Motor neuron (in vitro differentiated cells): ENCODE results near the gene ZNF337. TPM values are rescaled to one million over a fixed set of nuclear protein-coding genes. Genes with fewer than 3 reads are reported as not detected.
A peak's percentile ranks its signal among the peaks of the same experiment; 100 is the strongest.
"Not testable (repeated sequence)": the region's sequence is repeated elsewhere in the genome, so short reads cannot be mapped to it uniquely, and the experiment has no call there.

ENCODE experiments used
- ATAC-seq, 8 experiments: fragments of 200-7000 bp; cut with Tn5 transposase; replicated peaks in 6 of 8; 2 replicates each; pipeline ENCODE4 v1.8.0; 2021; ENCODE audit warnings: mild to moderate bottlenecking in 8 of 8, moderate library complexity in 8 of 8
- H3K27ac ChIP-seq, 2 donors: fragments of 250-450 bp; sonication (Bioruptor Pico); 2 replicates each; pipeline ENCODE4 v1.9.0; 2021; ENCODE audit warnings: antibody characterized with exemption in 2 of 2, mild to moderate bottlenecking in 2 of 2, moderate library complexity in 1 of 2
- H3K4me1 ChIP-seq, 2 donors: fragments of 250-450 bp; sonication (Bioruptor Pico); replicated peaks in 1 of 2; 2 replicates each; pipeline ENCODE4 v1.6.1; 2021; ENCODE audit warnings: antibody characterized with exemption in 2 of 2, mild to moderate bottlenecking in 2 of 2, moderate library complexity in 1 of 2
- H3K4me3 ChIP-seq, 5 donors: fragments of 250-450 bp; sonication (Bioruptor Pico); 2 replicates each; pipeline ENCODE4 v1.9.0; 2021; ENCODE audit warnings: antibody characterized with exemption in 5 of 5, mild to moderate bottlenecking in 5 of 5, moderate library complexity in 4 of 5
- WGBS, 10 experiments: fragments of 450-650 bp; shearing (Covaris generic); methylation state at CpG; one replicate each; pipeline ENCODE4 v1.0.0; 2022; 5-methylcytosine and 5-hydroxymethylcytosine counted together
- in situ Hi-C, 9 experiments: fragments of 400-800 bp; cut with MboI; loops; one replicate each; pipeline ENCODE4 v1.15.0; 2021; ENCODE audit warnings: low sequenced_read_pairs in 9 of 9, low pct_unique_long_range_greater_than_20kb in 2 of 9; ENCODE audit not compliant: unreplicated experiment in 9 of 9
- total RNA-seq, 8 experiments: library from RNA; unstranded; fragments of 300-600 nt; gene quantifications; 2 replicates each; pipeline versions ENCODE4 v1.2.3 to v1.2.4, GENCODE V29; 2022

Gene ZNF337
- total RNA-seq, 8 experiments from 2014 or later, result 10.0 to 25.0 (median 15.3) TPM

DNA sequence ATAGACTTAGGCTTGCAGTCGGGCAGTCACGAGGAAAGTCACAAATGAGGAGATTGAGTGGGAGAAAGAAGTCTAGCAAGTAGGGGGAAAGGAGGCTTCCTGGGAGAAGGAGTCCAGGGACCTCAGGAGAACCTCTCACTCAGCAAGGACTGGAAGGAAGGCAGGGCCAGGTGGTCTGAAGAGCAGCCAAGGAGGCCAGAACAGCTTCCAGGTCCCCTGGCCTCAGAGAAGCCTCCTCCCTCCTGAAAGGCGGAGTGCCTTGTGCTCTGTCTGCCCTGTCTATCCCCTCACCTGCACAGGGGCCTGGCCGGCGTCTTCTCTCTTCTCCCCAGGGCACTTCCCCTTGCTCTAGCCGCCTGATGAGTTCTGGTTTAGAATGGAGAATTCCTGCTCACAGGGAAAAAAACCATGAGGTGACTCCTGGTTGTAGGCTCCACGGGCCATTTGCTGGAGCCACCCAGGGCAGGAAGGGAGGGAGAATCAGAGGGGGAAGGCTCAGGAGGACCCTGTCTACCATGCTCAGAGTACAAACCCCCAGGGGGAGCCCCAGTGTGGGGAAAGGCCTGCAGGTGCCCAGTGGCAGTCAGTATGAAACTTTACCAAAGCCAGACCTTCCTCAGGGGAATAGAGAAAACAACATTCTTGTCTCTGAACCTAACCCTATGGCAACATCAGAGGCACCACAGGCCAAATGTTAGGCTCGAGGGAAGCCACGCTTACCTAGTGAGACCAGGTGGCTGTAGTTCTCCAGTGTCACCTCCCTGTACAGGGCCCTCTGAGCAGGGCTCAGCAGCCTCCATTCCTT is 11.2 kb downstream of the ZNF337 start:
- 90 to 100% (median 95%) methylated on average over 2 to 4 of the region's 9 CpGs for WGBS, 10 experiments
- ATAC-seq, result peak in 1 of 8 experiments; percentile 57
- H3K4me1 ChIP-seq, result no peaks in the 10 kb centered on the region
- H3K4me3 ChIP-seq, result no peak overlapping the region
- in situ Hi-C loops, result loop anchor here in 1 of 9 experiments (25.0 kb wide), 1 partner anchor 177 kb away; no protein-coding TSS in a partner anchor
- no peak overlapping the region for H3K27ac ChIP-seq

DNA sequence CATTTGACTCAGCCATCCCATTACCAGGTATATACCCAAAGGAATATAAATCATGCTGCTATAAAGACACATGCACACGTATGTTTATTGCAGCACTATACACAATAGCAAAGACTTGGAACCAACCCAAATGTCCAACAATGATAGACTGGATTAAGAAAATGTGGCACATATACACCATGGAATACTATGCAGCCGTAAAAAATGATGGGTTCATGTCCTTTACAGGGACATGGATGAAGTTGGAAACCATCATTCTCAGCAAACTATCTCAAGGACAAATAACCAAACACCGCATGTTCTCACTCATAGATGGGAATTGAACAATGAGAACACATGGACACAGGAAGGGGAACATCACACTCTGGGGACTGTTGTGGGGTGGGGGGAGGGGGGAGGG is 12.8 kb downstream of the ZNF337 start:
- not testable (repeated sequence) for H3K4me3 ChIP-seq, ATAC-seq, H3K27ac ChIP-seq, H3K4me1 ChIP-seq
- in situ Hi-C loops, result loop anchor here in 1 of 9 experiments (25.0 kb wide), 1 partner anchor 178 kb away; no protein-coding TSS in a partner anchor
- WGBS, 10 experiments, result 100% methylated on average over 1 of the region's 3 CpGs; no CpG with 5 or more reads in 9 of the 10 experiments

DNA sequence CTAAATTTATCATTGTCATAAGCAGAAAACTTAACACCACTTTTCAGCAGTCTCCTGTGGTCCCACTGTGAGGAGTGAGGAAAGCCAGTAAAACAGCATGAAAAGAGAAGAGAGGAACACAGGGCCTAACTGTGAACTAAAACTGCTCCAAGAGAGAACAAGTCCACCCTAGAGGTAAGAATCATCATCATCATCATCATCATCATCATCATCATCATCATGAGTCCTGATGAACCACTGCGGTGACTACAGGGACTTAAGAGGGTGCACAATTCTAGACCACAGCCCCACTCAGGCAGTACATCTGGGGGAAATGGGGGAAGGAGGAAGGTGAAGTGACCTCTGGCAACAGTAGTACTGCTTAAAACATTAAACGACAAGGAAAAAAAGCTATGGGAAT is 13.6 kb downstream of the ZNF337 start:
- Histone ChIP-seq H3K4me3 (no peak overlapping the region), H3K27ac (no peak overlapping the region), H3K4me1 (no peaks in the 10 kb centered on the region)
- no peak for ATAC-seq
- WGBS, 10 experiments, result 83 to 100% (median 100%) methylated on average over 1 to 2 of the region's 2 CpGs; no CpG with 5 or more reads in 2 of the 10 experiments
- in situ Hi-C loops, result loop anchor here in 1 of 9 experiments (25.0 kb wide), 1 partner anchor 179 kb away; no protein-coding TSS in a partner anchor

DNA sequence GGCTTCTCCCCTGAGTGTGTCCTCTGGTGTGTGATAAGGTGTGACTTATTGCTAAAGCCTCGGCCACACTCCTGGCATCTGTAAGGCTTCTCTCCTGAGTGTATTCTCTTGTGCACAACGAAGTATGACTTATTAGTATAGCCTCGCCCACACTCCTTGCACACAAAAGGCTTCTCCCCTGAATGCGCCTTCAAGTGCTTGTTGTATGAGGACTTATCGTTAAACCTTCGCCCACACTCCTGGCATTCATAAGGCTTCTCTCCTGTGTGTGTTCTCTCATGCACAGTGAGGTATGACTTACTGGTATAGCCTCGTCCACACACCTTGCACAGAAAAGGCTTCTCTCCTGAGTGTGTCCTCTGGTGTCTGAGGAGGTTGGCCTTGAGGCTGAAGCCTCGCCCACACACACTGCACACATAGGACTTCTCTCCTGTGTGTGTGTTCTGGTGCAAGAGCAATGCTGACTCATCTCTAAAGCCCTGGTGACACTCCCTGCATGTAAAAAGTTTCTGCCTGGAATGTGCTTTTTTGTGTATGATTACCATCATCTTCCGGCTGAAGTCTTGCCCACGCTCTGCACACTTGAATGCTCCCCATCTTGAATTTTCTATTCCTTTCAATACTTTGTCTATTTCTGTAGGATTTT is 20.4 kb downstream of the ZNF337 start:
- no peak overlapping the region for H3K27ac ChIP-seq
- H3K4me3 ChIP-seq, result no peak overlapping the region
- peak in 4 of 8 experiments; percentile 24 to 96 (median 60) for ATAC-seq
- in situ Hi-C loops, result loop anchor here in 1 of 9 experiments (25.0 kb wide), 1 partner anchor 186 kb away; no protein-coding TSS in a partner anchor
- 77 to 100% (median 94%) methylated on average over 1 to 7 of the region's 10 CpGs; no CpG with 5 or more reads in 3 of the 10 experiments for WGBS, 10 experiments
- no peaks in the 10 kb centered on the region for H3K4me1 ChIP-seq

DNA sequence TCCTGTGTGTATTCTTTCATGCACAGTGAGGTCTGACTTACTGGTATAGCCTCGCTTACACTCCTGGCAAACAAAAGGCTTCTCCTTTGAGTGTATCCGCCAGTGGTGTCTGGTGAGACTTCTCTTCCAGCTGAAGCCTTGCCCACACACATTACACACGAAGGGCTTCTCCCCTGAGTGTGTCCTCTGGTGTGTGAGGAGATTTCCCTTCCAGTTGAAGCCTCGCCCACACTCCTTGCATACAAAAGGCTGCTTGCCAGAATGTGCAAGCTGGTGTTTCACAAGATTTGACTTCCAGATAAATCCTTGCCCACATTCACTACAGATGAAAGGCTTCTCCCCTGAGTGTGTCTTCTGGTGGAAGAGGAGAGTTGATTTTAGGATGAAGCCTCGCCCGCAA is 21.5 kb downstream of the ZNF337 start:
- Histone ChIP-seq H3K4me1 (no peaks in the 10 kb centered on the region), H3K4me3 (no peak overlapping the region), H3K27ac (no peak overlapping the region)
- peak in 2 of 8 experiments; percentile 30 to 31 for ATAC-seq
- WGBS, 10 experiments, result 96 to 100% (median 100%) methylated on average over 1 to 4 of the region's 6 CpGs; no CpG with 5 or more reads in 3 of the 10 experiments
- in situ Hi-C loops, result loop anchor here in 1 of 9 experiments (25.0 kb wide), 1 partner anchor 187 kb away; no protein-coding TSS in a partner anchor

DNA sequence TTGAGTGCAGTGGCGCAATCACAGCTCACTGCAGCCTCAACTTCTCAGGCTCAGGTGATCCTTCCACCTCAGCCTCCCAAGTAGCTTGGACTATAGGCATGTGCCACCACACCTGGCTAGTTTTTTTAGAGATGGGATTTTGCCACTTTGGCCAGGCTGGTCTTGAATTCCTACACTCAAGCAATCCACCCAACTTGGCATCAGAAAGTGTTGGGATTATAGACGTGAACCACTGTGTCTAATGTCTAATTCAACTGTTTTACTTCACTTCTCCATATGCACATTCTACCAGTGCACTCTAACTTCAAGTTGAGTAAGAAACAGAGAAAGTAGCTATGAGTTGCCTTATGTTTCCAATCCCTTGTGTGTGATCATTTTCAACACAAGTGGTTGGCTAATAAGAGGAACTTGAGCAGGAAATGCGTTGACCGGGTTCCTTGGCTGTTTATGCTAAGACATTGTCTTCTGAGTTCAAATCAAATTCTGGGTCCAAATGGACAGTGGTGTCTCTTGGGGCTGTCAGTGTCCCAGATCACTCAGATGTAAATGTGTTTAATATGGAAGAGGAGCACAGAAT is 23.9 kb downstream of the ZNF337 start:
- in situ Hi-C loops, result no loop called here
- H3K4me3 ChIP-seq, result no peak overlapping the region
- WGBS, 10 experiments, result 89 to 100% (median 98%) methylated on average over 1 to 4 of the region's 4 CpGs
- ATAC-seq, result no peak
- no peak overlapping the region for H3K27ac ChIP-seq
- no peaks in the 10 kb centered on the region for H3K4me1 ChIP-seq

DNA sequence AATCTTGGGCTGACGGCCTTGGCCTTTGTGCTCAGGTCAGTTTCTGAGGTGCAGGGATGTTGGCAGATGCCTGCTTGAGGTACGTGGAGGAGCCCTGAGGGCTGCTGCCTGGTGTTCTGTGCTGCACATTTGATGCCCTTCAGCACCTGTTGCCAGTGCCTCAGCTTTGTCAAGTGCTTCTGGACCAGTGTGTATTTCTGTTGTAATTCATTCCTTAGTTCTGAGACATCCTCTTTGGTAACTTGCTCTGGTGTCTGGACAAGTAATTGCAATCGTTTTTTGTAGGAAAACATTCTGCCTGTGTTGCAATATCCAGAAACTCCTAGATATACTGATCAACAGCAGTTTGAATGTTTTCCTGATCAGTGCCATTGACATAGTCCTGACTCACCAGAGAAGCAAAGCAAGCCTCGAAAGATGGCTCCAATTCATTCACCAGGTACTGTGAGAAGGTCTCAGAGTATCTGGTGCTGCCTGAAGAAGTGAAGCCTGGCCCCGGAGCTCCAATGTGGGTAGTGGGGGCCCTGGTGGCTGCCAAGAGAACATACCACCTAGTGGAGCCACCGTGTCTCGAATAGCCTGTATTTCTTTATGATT is 26.7 kb downstream of the ZNF337 start:
- Histone ChIP-seq H3K27ac (no peak overlapping the region), H3K4me3 (no peak overlapping the region), H3K4me1 (no peaks in the 10 kb centered on the region)
- ATAC-seq, result peak in 1 of 8 experiments; percentile 65
- in situ Hi-C loops, result no loop called here
- WGBS, 10 experiments, result 51 to 93% (median 81%) methylated on average over 1 to 6 of the region's 7 CpGs; no CpG with 5 or more reads in 1 of the 10 experiments

DNA sequence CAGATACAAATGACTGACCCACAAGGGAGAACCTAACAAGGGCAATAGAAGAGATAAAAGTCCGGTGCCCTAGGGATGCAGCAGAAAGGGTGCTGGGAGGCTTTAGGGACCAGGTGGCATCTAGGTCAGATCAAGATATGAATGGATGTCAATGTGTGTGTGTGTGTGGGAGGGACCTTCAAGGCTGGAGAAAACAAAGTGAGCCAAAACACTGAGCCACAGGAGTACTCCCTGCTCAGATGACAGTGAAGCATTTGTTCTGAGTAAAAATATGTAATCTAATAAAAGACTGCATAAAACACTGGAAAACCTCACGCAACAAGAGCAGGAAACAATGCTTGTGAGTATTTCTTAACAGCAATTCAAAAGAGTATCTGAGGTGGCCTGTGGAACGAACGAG is 28.2 kb downstream of the ZNF337 start:
- no peak overlapping the region for H3K27ac ChIP-seq
- 60 to 100% (median 89%) methylated on average over 1 to 4 of the region's 4 CpGs for WGBS, 10 experiments
- in situ Hi-C loops, result no loop called here

DNA sequence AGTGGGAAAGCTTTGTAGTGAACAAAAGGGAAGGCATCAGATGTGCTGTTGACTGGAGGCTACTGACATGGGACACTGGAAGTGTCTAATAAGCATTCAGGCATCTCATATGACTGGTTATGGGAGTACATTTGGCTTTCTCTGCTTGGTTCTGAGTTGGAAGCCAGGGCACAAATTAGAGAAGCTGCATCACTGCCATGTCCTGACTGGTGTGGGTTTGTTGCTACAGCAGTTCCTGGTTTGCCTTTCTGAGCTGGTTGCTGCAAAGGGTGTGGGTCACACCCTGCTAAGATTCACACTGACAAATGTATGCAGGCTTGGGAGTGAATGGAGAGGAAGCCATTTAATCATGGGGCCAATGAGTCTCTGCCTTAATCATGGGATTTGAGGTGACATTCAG is 36.7 kb downstream of the ZNF337 start:
- ATAC-seq, result peak in 5 of 8 experiments; percentile 25 to 99 (median 49)
- Histone ChIP-seq H3K4me3 (no peak overlapping the region), H3K4me1 (no peaks in the 10 kb centered on the region), H3K27ac (no peak overlapping the region)
- in situ Hi-C loops, result no loop called here

More for the DNA sequence above, 28.2 kb downstream of the ZNF337 start:
- no peak overlapping the region for H3K4me3 ChIP-seq
- no peaks in the 10 kb centered on the region for H3K4me1 ChIP-seq
- no peak for ATAC-seq

DNA sequence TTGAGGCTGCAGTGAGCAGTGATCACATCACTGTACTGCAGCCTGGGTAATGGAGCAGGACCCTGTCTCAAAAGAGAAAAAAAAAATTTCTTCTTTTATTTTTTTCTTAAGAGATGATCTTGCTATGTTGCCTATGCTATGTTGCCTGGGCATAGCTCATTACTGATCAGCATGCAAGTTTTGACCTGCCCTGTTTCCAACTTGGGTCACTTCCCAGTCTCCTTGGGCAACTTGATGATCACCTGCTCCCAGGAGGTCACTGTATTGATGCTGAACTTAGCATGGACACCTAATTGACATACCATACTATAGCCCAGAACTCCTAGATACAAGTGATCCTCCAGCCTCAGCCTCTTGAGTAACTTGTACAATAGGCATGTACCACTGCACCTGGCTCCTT is 42.2 kb downstream of the ZNF337 start:
- Histone ChIP-seq H3K4me1 (no peaks in the 10 kb centered on the region), H3K27ac (no peak overlapping the region), H3K4me3 (no peak overlapping the region)
- in situ Hi-C loops, result no loop called here
- ATAC-seq, result no peak

DNA sequence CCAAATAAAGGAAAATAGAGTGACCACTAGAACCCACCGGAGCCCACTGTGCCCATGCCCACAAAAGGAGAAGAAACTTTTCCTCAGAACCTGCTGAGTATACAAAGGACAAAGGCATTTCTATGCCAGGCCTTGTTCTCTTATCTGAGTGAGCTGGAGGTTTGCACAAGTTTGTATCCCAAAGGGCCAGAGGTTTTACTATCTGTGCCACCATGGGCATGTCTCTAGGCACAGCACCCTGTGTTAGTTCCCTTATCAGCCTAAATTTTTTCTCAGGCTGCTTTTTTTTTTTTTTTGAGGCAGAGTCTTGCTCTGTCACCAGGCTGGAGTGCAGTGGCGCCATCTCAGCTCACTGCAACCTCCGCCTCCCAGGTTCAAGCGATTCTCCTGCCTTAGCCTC is 43.8 kb downstream of the ZNF337 start:
- 66 to 100% (median 95%) methylated on average over 1 to 4 of the region's 4 CpGs; no CpG with 5 or more reads in 4 of the 10 experiments for WGBS, 10 experiments
- H3K27ac ChIP-seq, H3K4me3 ChIP-seq, H3K4me1 ChIP-seq, in situ Hi-C loops, ATAC-seq: not testable (repeated sequence)

DNA sequence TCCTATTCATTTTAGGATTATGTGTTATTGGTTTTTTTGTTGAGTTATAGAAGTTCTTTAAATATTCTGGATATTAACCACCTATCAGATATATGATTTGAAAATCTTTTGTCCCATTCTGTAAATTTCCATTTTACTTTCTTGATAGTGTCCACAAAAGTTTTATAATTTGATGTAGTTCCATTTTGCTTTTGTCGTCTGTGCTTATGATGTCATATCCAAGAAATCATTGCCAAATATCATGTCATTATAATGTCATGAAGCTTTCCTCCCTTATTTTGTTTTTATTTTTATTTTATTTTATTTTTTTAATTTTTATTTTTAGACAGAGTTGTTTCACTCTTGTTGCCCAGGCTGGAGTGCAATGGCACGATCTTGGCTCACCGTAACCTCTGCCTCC is 51.8 kb downstream of the ZNF337 start:
- no peak for ATAC-seq
- no peaks in the 10 kb centered on the region for H3K4me1 ChIP-seq
- in situ Hi-C loops, result loop anchor here in 1 of 9 experiments (25.0 kb wide), 1 partner anchor 92 kb away; no protein-coding TSS in a partner anchor
- 36 to 100% (median 89%) methylated on average over 1 to 3 of the region's 3 CpGs; no CpG with 5 or more reads in 1 of the 10 experiments for WGBS, 10 experiments
- no peak overlapping the region for H3K4me3 ChIP-seq
- H3K27ac ChIP-seq, result no peak overlapping the region

DNA sequence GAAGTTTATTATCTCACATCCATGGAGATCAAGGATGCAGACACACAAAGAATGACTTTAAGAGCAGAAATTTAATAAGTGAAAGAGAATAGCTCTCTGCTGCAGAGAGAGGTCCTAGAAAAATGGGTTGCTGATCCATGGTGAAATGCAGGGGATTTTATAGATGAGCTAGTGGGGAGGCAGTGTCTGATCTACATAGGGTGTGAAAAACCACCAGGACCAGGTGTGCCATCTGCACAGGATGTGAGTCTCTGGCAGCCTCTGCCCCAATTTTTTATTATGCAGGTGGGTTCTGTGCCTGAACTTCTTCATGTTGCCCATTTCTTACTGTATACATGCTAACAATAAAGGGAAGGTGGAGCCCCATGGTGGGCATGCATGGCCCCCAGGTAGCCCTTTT is 52.9 kb downstream of the ZNF337 start:
- Histone ChIP-seq H3K4me1 (no peaks in the 10 kb centered on the region), H3K4me3 (no peak overlapping the region), H3K27ac (no peak overlapping the region)
- no peak for ATAC-seq
- in situ Hi-C loops, result loop anchor here in 1 of 9 experiments (25.0 kb wide), 1 partner anchor 94 kb away; no protein-coding TSS in a partner anchor
